Measurements from ENCODE around the gene UNC5CL. TPM values are rescaled to one million over a fixed set of nuclear protein-coding genes. Genes with fewer than 3 reads are reported as not detected.

UNC5CL gene
- total and polyA plus RNA-seq, 2 experiments from 2014 or later = 0.87 to 1.2 TPM

DNA sequence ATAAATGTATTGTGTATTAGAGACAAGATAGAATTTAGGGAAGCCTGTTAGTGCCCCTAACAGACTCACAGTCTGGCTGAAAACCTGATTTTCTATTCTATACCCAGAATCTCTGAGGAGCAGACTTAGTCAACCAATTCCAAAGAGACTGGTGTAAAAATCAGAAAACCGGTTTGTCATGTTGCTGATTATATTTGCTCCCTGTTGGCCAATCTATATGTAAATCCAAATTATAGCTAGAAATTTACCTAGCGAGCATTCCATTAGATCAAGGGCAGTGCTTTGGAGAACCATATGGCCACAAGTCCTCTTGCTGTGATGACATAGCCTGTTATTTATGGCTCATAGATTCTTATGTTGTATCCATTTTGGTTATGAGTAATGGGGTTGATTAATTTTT lies 38.5 kb upstream of the UNC5CL start:
- Histone ChIP-seq H3K4me2 (no peak overlapping the region), H3K4me1 (ENCODE audit: insufficient read depth) (peaks cover 23% of the 10 kb centered on the region), H4K20me1 (replicated peaks; ENCODE audit: insufficient read depth) (peaks cover 36% of the 10 kb centered on the region), H3K27me3 (ENCODE audit: insufficient read depth) (no peaks in the 10 kb centered on the region), H2AFZ (no peak overlapping the region), H3F3A (replicated peaks; ENCODE audit: low read depth) (no peaks in the 10 kb centered on the region; the same call in 1 of the 2 replicates), H3K36me3 (ENCODE audit: insufficient read depth) (peaks cover 28% of the 10 kb centered on the region; the same call in 1 of the 2 replicates), H3K4me3 (no peak overlapping the region), H3K79me2 (replicated peaks; ENCODE audit: insufficient read depth) (peaks cover 93% of the 10 kb centered on the region), H3K9me2 (ENCODE audit: insufficient read depth) (no peaks in the 10 kb centered on the region), H3K27ac (ENCODE audit: low read depth) (no peak overlapping the region)
- TF ChIP-seq, protein P1, sequence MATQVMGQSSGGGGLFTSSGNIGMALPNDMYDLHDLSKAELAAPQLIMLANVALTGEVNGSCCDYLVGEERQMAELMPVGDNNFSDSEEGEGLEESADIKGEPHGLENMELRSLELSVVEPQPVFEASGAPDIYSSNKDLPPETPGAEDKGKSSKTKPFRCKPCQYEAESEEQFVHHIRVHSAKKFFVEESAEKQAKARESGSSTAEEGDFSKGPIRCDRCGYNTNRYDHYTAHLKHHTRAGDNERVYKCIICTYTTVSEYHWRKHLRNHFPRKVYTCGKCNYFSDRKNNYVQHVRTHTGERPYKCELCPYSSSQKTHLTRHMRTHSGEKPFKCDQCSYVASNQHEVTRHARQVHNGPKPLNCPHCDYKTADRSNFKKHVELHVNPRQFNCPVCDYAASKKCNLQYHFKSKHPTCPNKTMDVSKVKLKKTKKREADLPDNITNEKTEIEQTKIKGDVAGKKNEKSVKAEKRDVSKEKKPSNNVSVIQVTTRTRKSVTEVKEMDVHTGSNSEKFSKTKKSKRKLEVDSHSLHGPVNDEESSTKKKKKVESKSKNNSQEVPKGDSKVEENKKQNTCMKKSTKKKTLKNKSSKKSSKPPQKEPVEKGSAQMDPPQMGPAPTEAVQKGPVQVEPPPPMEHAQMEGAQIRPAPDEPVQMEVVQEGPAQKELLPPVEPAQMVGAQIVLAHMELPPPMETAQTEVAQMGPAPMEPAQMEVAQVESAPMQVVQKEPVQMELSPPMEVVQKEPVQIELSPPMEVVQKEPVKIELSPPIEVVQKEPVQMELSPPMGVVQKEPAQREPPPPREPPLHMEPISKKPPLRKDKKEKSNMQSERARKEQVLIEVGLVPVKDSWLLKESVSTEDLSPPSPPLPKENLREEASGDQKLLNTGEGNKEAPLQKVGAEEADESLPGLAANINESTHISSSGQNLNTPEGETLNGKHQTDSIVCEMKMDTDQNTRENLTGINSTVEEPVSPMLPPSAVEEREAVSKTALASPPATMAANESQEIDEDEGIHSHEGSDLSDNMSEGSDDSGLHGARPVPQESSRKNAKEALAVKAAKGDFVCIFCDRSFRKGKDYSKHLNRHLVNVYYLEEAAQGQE (IDR thresholded peaks at IDR 0.05; ENCODE audit: unreplicated experiment) = no peak
- no peak for TF ChIP-seq ZNF331 (CRISPR knock-in tag; IDR thresholded peaks at IDR 0.05; ENCODE audit: low read depth)
- no peak for TF ChIP-seq EZH2phosphoT487 (IDR thresholded peaks at IDR 0.05; ENCODE audit: unreplicated experiment)
- no peak for TF ChIP-seq JUNB (IDR thresholded peaks at IDR 0.05; ENCODE audit: unreplicated experiment)
- TF ChIP-seq, protein P2, sequence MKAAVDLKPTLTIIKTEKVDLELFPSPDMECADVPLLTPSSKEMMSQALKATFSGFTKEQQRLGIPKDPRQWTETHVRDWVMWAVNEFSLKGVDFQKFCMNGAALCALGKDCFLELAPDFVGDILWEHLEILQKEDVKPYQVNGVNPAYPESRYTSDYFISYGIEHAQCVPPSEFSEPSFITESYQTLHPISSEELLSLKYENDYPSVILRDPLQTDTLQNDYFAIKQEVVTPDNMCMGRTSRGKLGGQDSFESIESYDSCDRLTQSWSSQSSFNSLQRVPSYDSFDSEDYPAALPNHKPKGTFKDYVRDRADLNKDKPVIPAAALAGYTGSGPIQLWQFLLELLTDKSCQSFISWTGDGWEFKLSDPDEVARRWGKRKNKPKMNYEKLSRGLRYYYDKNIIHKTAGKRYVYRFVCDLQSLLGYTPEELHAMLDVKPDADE (IDR thresholded peaks at IDR 0.05) = no peak
- TF ChIP-seq, protein P3, sequence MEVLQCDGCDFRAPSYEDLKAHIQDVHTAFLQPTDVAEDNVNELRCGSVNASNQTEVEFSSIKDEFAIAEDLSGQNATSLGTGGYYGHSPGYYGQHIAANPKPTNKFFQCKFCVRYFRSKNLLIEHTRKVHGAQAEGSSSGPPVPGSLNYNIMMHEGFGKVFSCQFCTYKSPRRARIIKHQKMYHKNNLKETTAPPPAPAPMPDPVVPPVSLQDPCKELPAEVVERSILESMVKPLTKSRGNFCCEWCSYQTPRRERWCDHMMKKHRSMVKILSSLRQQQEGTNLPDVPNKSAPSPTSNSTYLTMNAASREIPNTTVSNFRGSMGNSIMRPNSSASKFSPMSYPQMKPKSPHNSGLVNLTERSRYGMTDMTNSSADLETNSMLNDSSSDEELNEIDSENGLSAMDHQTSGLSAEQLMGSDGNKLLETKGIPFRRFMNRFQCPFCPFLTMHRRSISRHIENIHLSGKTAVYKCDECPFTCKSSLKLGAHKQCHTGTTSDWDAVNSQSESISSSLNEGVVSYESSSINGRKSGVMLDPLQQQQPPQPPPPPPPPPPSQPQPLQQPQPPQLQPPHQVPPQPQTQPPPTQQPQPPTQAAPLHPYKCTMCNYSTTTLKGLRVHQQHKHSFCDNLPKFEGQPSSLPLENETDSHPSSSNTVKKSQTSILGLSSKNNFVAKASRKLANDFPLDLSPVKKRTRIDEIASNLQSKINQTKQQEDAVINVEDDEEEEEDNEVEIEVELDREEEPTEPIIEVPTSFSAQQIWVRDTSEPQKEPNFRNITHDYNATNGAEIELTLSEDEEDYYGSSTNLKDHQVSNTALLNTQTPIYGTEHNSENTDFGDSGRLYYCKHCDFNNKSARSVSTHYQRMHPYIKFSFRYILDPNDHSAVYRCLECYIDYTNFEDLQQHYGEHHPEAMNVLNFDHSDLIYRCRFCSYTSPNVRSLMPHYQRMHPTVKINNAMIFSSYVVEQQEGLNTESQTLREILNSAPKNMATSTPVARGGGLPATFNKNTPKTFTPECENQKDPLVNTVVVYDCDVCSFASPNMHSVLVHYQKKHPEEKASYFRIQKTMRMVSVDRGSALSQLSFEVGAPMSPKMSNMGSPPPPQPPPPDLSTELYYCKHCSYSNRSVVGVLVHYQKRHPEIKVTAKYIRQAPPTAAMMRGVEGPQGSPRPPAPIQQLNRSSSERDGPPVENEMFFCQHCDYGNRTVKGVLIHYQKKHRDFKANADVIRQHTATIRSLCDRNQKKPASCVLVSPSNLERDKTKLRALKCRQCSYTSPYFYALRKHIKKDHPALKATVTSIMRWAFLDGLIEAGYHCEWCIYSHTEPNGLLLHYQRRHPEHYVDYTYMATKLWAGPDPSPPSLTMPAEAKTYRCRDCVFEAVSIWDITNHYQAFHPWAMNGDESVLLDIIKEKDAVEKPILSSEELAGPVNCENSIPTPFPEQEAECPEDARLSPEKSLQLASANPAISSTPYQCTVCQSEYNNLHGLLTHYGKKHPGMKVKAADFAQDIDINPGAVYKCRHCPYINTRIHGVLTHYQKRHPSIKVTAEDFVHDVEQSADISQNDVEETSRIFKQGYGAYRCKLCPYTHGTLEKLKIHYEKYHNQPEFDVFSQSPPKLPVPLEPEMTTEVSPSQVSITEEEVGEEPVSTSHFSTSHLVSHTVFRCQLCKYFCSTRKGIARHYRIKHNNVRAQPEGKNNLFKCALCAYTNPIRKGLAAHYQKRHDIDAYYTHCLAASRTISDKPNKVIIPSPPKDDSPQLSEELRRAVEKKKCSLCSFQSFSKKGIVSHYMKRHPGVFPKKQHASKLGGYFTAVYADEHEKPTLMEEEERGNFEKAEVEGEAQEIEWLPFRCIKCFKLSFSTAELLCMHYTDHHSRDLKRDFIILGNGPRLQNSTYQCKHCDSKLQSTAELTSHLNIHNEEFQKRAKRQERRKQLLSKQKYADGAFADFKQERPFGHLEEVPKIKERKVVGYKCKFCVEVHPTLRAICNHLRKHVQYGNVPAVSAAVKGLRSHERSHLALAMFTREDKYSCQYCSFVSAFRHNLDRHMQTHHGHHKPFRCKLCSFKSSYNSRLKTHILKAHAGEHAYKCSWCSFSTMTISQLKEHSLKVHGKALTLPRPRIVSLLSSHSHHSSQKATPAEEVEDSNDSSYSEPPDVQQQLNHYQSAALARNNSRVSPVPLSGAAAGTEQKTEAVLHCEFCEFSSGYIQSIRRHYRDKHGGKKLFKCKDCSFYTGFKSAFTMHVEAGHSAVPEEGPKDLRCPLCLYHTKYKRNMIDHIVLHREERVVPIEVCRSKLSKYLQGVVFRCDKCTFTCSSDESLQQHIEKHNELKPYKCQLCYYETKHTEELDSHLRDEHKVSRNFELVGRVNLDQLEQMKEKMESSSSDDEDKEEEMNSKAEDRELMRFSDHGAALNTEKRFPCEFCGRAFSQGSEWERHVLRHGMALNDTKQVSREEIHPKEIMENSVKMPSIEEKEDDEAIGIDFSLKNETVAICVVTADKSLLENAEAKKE (CRISPR knock-in tag; IDR thresholded peaks at IDR 0.05) = no peak
- TF ChIP-seq EZH2 (IDR thresholded peaks at IDR 0.05; ENCODE audit: low read depth, unreplicated experiment) = no peak
- Mint-ChIP-seq H3K4me3 (no peak overlapping the region), H3K36me3 (ENCODE audit: low read depth) (peaks cover 32% of the 10 kb centered on the region), H3K27me3 (ENCODE audit: insufficient read depth, low read depth, poor library complexity) (peaks cover 7% of the 10 kb centered on the region), H3K4me1 (peaks cover 22% of the 10 kb centered on the region), H3K27ac (no peak overlapping the region), H3K9me3 (no peaks in the 10 kb centered on the region; the same call in 2 of the 3 replicates)
- DNase-seq (ENCODE audit: low spot score) (no peak), ATAC-seq (no peak)

All from GM23338 (cell line).